Measurements from ENCODE around the gene MRPL41. TPM values are rescaled to one million over a fixed set of nuclear protein-coding genes. Genes with fewer than 3 reads are reported as not detected.
A peak's percentile ranks its signal among the peaks of the same experiment; 100 is the strongest.

The MRPL41 gene
- total RNA-seq, 1 donor from 2014 or later = 44.6 TPM

GRCh38 chr9:137538058-137538457 is 13.6 kb upstream of the MRPL41 start:
- Histone ChIP-seq H3K36me3 (peaks cover 22% of the 10 kb centered on the region), H3K4me1 (peaks cover 12% of the 10 kb centered on the region), H3K27ac (no peak overlapping the region), H3K9me3 (no peaks in the 10 kb centered on the region), H3K27me3 (ENCODE audit: low read depth) (no peaks in the 10 kb centered on the region), H3K4me3 (no peak overlapping the region)
- DNase-seq (no peak), ATAC-seq (no peak)
- intact Hi-C loops (cut with DNase I) = no loop called here
- no peak for TF ChIP-seq CTCF (IDR thresholded peaks at IDR 0.05)

GRCh38 chr9:137540536-137540935 is 11.1 kb upstream of the MRPL41 start:
- H3K4me1 ChIP-seq = peaks cover under 1% of the 10 kb centered on the region
- ATAC-seq (peak in 1 of 2 donors; percentile 13), DNase-seq (no peak)
- no peak for TF ChIP-seq CTCF (IDR thresholded peaks at IDR 0.05)
- intact Hi-C loops (cut with DNase I) = no loop called here
- H3K27ac ChIP-seq = no peak overlapping the region
- H3K9me3 ChIP-seq = no peaks in the 10 kb centered on the region
- no peaks in the 10 kb centered on the region for H3K27me3 ChIP-seq (ENCODE audit: low read depth)
- peaks cover 27% of the 10 kb centered on the region for H3K36me3 ChIP-seq
- H3K4me3 ChIP-seq = no peak overlapping the region

- no peaks in the 10 kb centered on the region for H3K9me3 ChIP-seq
- H3K4me3 ChIP-seq = no peak overlapping the region
- intact Hi-C loops (cut with DNase I) = no loop called here
- DNase-seq = no peak
- H3K4me1 ChIP-seq = no peaks in the 10 kb centered on the region
- no peak for ATAC-seq
- no peaks in the 10 kb centered on the region for H3K27me3 ChIP-seq (ENCODE audit: low read depth)
- no peak for TF ChIP-seq CTCF (IDR thresholded peaks at IDR 0.05)
- H3K36me3 ChIP-seq = peaks cover 27% of the 10 kb centered on the region
- no peak overlapping the region for H3K27ac ChIP-seq
Measured at GRCh38 chr9:137542486-137542885, 9.2 kb upstream of the MRPL41 start.

- Histone ChIP-seq H3K9me3 (no peaks in the 10 kb centered on the region), H3K27me3 (ENCODE audit: low read depth) (no peaks in the 10 kb centered on the region), H3K27ac (no peak overlapping the region), H3K4me1 (no peaks in the 10 kb centered on the region), H3K4me3 (no peak overlapping the region), H3K36me3 (peaks cover 27% of the 10 kb centered on the region)
- ATAC-seq (no peak), DNase-seq (no peak)
- no peak for TF ChIP-seq CTCF (IDR thresholded peaks at IDR 0.05)
- intact Hi-C loops (cut with DNase I) = no loop called here
Measured at GRCh38 chr9:137543237-137543963, 8.3 kb upstream of the MRPL41 start.

GRCh38 chr9:137544176-137544760 is 7.4 kb upstream of the MRPL41 start:
- intact Hi-C loops (cut with DNase I) = no loop called here
- peak in 1 of 2 donors; percentile 4 for ATAC-seq
- Histone ChIP-seq H3K9me3 (no peaks in the 10 kb centered on the region), H3K27me3 (ENCODE audit: low read depth) (no peaks in the 10 kb centered on the region), H3K36me3 (peaks cover 27% of the 10 kb centered on the region), H3K4me3 (no peak overlapping the region), H3K4me1 (peaks cover 6% of the 10 kb centered on the region), H3K27ac (no peak overlapping the region)
- TF ChIP-seq CTCF (IDR thresholded peaks at IDR 0.05) = no peak
- no peak for DNase-seq

Measured in lower lobe of right lung (tissue), 2 donors.